PC-9 (cell line): ENCODE data around the gene KIF26B.

Source experiments
- CTCF ChIP-seq: fragments of 200-600 bp; sonication (generic); conservative IDR thresholded peaks from 2 replicates; pipeline ENCODE4 v1.6.1; 2017; ENCODE audit warnings: mixed run types, antibody characterized with exemption, mild to moderate bottlenecking, moderate library complexity
- EZH2 ChIP-seq: fragments of 200-600 bp; sonication (generic); IDR thresholded peaks from 2 replicates; pipeline ENCODE4 v1.8.0; 2017; ENCODE audit warnings: antibody characterized with exemption, low read depth

- TF ChIP-seq CTCF, result no peak
- no peak for TF ChIP-seq EZH2
Measured at GRCh38 chr1:245754463-245754961, 599.7 kb downstream of the KIF26B start.
